Cardiac muscle cell (in vitro differentiated cells and primary cell): ENCODE data around the gene SYNGAP1. TPM values are rescaled to one million over a fixed set of nuclear protein-coding genes. Genes with fewer than 3 reads are reported as not detected.

Experiments
- DNase-seq, 2 donors: peaks; one replicate each; pipeline versions ENCODE4 v3.0.0 to v3.0.0-alpha.2; 2010 to 2017; ENCODE audit warnings: low read depth in 1 of 2, low spot score in 1 of 2
- H3K27ac ChIP-seq: fragments of 200-600 bp; sonication (generic); 2 replicates; pipeline ENCODE4 v1.5.1; 2016
- H3K27me3 ChIP-seq: fragments of 200-600 bp; sonication (generic); 2 replicates; pipeline ENCODE4 v1.6.0; 2016; ENCODE audit warnings: control low read depth
- H3K36me3 ChIP-seq: fragments of 200-600 bp; sonication (generic); 2 replicates; pipeline ENCODE4 v1.5.1; 2016; ENCODE audit warnings: control low read depth
- H3K4me1 ChIP-seq: fragments of 200-600 bp; sonication (generic); 2 replicates; pipeline ENCODE4 v1.8.1; 2017; ENCODE audit warnings: low read depth, mild to moderate bottlenecking, mixed run types
- H3K4me3 ChIP-seq: fragments of 200-600 bp; sonication (generic); 2 replicates; pipeline ENCODE4 v1.5.1; 2016; ENCODE audit warnings: mild to moderate bottlenecking
- H3K9me3 ChIP-seq: fragments of 200-600 bp; sonication (generic); 2 replicates; pipeline ENCODE4 v1.5.1; 2017; ENCODE audit warnings: low read depth, mild to moderate bottlenecking, control low read depth
- CTCF ChIP-seq: IDR thresholded peaks from 2 replicates; pipeline ENCODE4 v1.5.1; 2012; ENCODE audit warnings: low read depth, mild to moderate bottlenecking, low read length
- polyA plus RNA-seq: library from polyadenylated mRNA; unstranded; fragments of >200 nt; fragmentation: Nextera tagmentation; extraction: Ambion mirVana; gene quantifications from 2 replicates; pipeline ENCODE4 v1.2.1, GENCODE V29; 2016
- total RNA-seq: library from RNA; depleted of rRNA; stranded (reverse); fragments of >200 nt; gene quantifications from 2 replicates; pipeline ENCODE4 v1.2.3, GENCODE V29; 2016

The SYNGAP1 gene
- total and polyA plus RNA-seq, 2 experiments from 2014 or later: 6.8 to 20.2 TPM

DNA sequence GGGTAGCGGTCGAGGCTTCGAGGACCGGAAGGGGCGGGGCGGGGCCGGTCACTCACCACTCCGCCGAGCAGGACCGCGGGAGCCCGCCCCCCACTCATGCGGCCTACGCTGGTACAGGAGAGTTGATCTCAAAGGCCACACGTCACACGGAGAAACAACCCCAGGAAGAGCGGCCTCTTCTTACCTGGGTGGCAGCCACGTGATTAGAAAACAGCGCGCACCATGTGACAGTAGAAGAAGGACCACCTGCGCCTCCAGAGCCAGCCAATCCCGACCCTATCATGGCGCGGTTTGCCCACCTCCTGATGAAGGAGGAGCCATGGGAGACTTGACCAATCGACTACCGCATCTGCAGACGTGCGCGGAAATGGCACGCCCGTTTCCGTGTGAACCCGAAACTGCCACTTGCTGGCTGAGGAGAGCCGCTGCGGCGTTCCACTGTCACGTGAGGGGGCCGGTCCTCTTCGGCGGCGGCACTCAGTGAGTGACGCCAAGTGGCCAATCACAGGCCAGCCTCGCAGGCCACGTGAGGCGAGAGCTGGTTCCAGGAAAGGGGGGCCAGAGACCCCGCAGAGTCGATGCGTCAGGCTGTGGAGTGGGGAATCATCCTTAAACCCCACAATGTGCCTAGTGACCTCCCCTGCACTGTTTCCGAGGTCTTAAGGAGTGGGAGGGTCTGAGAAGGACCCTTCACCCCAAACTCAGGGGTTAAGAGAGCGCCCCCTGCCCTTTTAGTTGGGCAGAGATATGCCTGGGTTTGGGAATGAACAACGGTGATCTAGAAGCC, 1.8 kb upstream of the SYNGAP1 start, which contains the start of gene CUTA:
Gene CUTA (minus strand): TSS at position 205 of the 787 bp plus-strand sequence. CDS start 107 bp downstream, at position 98.
- Histone ChIP-seq H3K27me3 (no peaks in the 10 kb centered on the region), H3K9me3 (no peaks in the 10 kb centered on the region), H3K4me1 (peaks cover 28% of the 10 kb centered on the region), H3K4me3 (peak within 1 kb of the TSS; percentile 86), H3K27ac (peak within 1 kb of the TSS; percentile 96), H3K36me3 (peaks cover 22% of the 10 kb centered on the region)
- TF ChIP-seq CTCF: peak; percentile 27
- DNase-seq: peak; percentile 99 to 100

DNA sequence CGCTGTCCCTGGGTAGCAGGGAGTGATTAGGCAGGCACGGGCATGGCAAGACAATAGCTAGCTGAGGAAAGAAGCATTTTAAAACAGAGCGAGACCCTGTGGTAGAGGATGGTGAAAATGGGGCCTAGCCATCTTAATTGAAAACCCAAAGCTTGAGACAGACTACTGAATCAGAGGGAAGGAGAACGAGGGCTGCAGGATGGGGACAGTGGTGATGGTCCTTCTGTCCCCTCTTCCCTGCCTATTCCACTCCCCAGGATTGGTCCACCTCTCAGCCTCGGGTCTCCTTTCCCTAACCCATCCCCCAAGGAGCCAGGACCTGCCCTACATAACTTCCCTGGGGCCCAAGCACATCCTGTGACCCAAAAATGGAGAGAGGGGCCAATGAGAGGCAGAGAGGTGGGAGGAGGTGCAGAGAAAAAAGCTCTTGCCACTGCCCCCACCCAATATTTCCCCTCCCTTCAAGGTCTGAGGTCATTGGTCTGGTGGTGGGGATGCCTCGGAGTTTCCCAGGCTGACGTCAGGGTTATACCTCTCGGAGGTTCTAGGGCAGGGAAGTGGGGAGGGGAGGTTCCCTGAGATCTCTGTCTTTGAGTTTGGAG, 1.1 kb upstream of the SYNGAP1 start:
- peaks cover 28% of the 10 kb centered on the region for H3K4me1 ChIP-seq
- H3K36me3 ChIP-seq: peaks cover 19% of the 10 kb centered on the region
- H3K4me3 ChIP-seq: peak overlapping the region; percentile 33
- TF ChIP-seq CTCF: no peak
- H3K27me3 ChIP-seq: no peaks in the 10 kb centered on the region
- peak overlapping the region; percentile 96 for H3K27ac ChIP-seq
- DNase-seq: peak in 1 of 2 donors; percentile 46
- no peaks in the 10 kb centered on the region for H3K9me3 ChIP-seq

DNA sequence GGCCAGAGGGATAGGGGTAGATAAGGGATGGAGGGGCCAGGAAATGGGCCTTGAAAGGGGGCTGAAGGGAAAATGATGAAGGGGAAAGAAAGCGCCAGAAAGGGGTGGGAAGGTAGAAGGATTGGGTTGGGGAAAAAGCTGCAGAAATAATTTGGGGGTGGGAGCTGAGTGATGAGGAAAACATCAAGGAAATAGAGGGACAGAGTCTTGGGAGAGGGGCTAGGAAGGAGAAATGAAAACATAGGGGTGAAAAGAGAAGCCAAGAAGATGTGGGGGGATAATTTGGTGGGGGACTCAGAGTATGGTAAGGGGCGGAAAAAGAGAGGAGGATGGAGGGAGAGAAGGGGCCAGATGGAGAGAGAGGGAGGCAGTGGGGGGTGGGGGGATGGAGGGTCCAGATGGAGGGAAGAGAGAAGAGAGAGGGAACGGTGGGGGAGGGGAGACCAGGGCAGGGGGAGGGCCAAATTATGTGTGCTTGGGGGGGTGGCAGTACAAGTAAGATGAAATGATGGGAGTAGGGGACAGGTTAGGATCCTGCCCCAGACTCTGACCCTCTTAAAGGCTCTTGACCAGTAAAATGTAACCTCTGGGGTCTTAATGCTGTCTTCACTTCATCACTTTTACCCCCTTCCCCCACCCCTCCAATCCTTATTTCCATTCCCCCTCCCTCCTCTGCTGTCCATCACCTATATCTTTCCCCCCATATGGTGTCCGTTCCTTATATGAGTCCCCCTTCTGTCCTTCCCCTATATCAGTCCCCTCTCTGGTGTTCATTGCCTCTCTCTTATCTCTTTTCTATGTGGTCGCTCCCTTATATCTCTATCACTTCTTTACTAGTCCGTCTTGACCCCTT, 852 bp downstream of the SYNGAP1 start:
- TF ChIP-seq CTCF: no peak
- Histone ChIP-seq H3K4me1 (peaks cover 35% of the 10 kb centered on the region), H3K9me3 (no peaks in the 10 kb centered on the region), H3K36me3 (peaks cover 7% of the 10 kb centered on the region), H3K27me3 (no peaks in the 10 kb centered on the region), H3K27ac (no peak overlapping the region), H3K4me3 (peak overlapping the region; percentile 42)
- no peak for DNase-seq

DNA sequence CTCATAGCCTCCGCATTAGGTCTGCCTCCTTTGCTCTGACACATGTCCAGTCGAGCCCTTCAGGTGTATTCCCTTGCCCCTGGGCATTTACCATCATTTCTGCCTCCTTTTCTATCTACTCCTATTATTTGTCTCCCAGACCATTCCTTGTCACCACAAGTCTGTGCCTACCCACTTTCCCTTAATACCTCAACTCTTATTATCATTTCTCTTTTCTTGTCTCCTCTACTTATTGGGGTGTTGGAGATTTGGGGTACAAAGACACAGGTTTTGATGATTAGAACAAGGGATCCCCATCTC, 1.4 kb downstream of the SYNGAP1 start:
- Histone ChIP-seq H3K27me3 (no peaks in the 10 kb centered on the region), H3K27ac (no peak overlapping the region), H3K36me3 (peaks cover 2% of the 10 kb centered on the region), H3K9me3 (no peaks in the 10 kb centered on the region), H3K4me3 (peak overlapping the region; percentile 42), H3K4me1 (peaks cover 32% of the 10 kb centered on the region)
- TF ChIP-seq CTCF: no peak
- DNase-seq: no peak

GRCh38 chr6:33423777-33424176, 3.9 kb downstream of the SYNGAP1 start:
- Histone ChIP-seq H3K4me1 (peaks cover 34% of the 10 kb centered on the region), H3K4me3 (no peak overlapping the region), H3K27ac (peak overlapping the region; percentile 86), H3K27me3 (no peaks in the 10 kb centered on the region), H3K36me3 (no peaks in the 10 kb centered on the region), H3K9me3 (no peaks in the 10 kb centered on the region)
- no peak for TF ChIP-seq CTCF
- no peak for DNase-seq
